GM19193 (cell line): ENCODE measurements around the gene VCL.

ENCODE experiments used
- POLR2A ChIP-seq: IDR thresholded peaks from 4 replicates; pipeline ENCODE4 v1.6.1; 2011; ENCODE audit not compliant: insufficient read depth, insufficient read length; ENCODE audit errors: extremely low read depth

Gene VCL

DNA sequence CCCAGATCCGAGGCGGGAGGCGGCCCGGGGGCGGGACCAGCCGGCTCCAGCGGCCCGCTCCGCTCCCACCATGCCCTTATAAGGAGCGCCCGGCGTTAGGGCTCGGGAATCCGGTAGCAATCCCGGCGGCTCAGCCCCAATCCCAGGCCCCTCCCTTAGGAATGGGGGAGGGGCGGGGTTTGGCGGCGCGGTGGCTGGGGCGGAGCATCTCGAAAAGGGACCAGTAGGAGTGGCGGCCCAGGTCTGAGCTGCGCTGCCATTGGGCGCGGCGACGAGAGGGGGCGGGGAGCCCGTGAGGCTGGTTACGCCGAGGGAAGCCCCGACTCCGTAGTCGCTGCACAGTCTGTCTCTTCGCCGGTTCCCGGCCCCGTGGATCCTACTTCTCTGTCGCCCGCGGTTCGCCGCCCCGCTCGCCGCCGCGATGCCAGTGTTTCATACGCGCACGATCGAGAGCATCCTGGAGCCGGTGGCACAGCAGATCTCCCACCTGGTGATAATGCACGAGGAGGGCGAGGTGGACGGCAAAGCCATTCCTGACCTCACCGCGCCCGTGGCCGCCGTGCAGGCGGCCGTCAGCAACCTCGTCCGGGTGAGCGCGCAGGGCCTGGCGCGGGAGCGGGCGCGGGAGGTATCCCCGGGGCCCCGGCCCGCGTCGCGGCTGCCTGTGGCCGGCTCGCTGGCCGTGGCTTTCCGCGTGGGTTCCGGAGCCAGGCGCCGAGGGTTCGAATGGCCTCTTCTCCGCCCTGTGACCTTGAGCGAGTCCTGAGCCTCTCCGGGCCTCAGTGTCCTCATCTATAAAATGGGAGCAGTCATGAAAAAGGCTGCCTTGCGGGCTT is at the start of gene VCL:
TSS of gene VCL (plus strand) at position 330 of the 836 bp plus-strand sequence. CDS start at position 422, 92 bp downstream.
- TF ChIP-seq POLR2A, result peak; percentile 88

DNA sequence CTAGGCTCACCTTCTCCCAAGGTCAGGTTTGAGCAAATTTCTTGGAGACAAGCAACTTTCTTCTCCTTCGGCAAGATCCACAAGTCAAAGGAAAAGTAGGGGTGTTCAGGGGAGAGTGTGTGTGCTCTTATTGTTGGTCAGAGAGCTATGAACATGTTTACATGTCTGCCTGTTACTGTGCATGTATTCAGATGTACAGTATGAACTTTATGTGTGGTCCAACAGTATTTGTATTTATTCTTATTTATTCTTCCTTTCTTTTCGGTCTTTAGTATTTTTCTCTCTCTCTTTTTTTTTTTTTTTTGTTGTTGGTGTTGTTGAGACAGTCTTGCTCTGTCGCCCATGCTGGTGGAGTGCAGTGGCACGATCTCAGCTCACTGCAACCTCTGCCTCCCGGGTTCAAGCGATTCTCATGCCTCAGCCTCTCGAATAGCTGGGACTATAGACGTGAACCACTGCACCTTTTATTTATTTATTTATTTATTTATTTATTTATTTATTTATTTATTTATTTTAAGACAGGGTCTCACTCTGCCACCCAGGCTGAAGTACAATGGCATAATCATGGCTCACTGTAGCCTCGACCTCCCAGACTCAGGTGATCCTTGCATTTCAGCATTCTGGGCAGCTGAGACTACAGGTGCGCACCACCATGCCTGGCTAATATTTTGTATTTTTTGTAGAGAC is 48.8 kb upstream of the VCL start:
- TF ChIP-seq POLR2A, result no peak

DNA sequence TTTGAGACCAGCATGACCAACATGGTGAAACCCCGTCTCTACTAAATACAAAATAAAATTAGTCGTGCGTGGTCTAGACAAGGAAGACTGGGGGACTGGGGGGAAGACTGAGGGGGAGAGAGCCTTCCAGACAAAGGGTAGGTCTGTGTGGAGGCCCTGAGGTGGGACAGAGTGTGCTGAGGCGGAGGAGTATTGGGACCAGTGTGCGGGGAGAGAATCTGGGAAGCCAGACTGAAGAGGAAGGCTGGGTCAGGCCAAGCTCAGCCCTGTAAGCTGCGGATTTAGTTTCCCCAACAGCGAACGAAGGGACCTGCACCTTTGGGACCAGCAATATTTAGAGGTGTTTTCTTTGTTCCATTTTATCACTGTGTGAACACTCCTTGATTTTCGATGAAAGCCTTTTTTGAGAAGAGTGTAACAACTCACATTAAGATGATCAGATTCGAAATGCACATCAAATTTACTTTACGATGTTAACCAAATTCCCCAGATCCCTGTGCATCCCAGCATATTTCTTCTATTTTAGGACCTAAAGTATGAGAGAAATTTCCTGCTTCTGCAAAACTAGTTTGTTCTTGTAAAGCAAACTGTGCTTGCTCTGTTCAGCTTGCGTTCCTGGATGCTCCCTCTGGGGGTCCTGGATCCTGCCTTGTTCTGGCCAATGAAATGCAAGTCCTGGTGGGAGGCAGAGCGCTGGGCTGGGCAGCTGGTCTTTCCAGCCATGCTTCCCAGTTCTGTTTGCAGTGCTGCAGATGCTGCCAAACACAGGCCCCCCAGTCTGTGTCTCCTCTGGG is 47.6 kb upstream of the VCL start:
- TF ChIP-seq POLR2A, result no peak

DNA sequence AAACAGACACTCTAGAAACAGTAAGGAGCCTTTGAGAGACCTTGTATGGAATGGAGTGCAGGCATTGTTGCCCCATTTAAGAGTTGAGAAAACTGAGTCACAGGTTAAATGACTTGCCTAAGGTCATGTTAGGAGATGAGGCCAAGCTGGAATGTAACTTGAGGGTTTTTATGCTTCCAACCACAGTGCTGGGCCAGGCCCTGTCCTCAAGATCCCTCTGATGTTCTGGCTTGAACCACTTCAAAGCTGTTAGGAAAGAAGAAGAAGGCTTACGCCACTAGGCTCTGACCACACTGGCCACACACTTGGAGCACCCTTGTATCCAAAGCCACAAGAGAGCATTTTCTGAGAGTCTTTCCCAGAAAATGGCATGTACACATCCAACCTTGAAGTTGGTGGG is 44.3 kb upstream of the VCL start:
- TF ChIP-seq POLR2A, result no peak

DNA sequence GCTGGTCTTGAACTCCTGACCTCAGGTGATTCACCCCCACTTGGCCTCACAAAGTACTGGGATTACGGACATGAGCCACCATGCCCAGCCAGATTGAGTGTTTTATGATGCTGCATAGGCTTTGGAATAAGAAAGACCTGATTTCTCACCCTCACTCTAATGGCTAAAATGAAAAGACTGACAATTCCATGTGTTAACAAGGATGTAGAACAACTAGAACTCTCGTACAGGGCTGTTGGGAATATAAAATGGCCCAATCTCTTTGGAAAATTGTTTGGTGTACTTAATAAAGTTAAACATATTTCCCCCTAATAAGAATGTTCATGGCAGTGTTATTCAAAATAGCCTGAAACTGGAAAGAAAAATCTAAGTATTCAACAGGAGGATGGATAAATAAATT is 43.2 kb upstream of the VCL start:
- TF ChIP-seq POLR2A, result no peak

DNA sequence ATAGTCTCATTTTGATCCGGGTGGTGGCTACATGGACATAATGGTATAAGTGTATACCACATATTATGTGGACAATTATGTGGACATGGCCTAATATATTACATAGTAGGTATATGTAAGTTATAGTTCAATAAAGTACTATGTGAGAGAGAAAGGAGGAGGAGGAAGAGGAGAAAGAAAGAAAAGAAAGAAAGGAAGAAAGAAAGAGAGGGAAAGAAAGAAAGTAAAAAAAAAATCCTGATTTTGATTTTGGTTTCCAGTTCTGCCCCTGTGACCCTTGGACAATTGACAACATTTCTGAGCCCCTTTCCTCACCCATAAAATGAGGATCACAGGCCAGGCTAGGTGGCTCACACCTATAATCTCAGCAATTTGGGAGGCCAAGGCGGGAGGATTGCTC is 42.2 kb upstream of the VCL start:
- no peak for TF ChIP-seq POLR2A

DNA sequence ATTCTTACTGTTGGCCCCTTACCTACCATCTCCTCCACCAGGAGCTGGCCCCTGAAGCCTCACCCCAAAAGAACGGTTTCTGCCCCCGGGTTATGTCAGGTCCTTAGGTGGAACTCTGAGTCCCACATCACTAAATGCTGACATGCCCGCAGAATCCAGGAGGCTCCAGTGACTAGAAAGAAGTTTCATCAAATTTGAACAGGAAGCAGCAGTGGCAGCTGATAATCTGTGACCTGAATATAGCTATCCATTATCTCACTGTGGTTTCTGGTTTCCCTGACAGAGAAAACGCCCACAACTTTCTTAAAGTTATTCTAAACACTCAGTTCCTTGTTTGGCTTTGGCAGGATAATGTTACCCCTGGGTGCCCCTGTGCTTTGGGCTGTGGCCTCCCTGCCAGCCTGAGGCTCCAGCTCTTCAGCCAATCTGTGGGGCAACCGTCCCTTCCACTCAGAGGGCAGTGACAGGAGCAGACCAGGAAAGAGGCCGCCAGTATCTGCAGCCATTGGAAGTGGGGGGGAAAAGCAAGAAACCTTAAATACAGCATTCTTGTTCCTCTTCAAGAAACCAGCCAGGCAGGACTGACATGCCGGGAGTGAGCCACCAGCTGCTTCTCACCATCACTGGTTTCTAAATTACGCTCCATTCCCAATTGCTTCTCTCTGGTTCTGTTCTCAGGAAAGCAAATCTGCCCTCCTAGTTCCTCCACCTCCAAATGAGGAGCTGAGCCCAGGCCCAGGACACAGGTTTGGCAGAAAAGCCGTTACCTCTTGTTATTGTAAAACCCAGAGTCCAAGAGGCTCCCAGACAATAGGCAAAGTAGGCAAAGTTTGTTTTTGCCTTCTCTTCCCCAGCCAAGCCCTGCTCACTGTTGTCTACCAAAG is 41.2 kb upstream of the VCL start:
- no peak for TF ChIP-seq POLR2A

DNA sequence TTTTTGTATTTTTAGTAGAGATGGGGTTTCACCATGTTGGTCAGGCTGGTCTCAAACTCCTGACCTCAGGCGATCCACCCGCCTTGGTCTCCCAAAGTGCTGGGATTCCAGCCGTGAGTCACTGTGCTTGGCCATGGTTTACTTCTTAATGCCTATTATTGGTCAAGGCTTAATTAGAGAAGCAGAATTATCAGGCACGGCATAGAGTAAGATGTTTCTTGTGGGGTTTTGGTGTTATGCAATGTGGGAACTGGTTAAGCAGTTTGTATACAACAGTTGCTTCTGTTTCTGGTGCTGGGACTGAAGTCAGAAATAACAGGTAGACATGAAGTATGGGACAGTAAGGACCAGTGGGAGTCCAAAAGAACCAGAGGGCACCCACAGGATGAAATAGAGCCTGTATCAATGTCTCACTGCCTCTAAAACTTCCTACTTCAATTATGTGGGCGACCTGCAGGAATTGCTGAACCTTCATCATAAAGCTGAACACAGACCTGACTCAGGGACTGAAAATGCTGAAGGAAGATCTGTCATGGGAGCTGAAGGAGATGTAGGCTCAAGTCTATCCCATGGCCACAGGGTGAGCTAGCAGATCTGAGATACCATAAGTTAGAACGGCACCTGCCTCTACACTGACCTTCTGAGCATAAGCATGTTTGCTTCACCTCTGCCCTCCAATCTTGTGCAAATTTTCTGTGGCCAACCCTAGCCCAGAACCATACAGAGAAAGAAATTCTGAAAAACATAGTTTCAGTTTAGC is 38.3 kb upstream of the VCL start:
- no peak for TF ChIP-seq POLR2A

DNA sequence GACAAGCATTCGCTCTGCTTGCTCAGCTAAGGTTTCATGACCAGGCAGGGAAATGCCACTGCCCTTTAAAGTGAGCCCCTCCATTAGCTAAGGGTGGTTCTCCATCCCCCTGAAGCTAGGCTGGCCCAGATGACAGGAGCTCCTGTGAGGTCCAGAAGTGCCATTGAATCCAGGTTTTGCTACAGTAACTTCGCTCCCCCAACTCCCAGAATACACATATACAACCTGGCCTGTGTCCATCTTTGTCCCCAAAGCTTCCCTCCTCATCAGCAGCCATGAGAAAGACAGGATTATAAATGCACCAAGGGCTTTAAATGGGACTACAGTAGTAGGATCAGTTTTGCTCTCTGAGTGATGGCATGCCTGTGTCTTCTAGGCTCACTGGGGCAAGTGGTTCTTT is 35.5 kb upstream of the VCL start:
- TF ChIP-seq POLR2A, result no peak

DNA sequence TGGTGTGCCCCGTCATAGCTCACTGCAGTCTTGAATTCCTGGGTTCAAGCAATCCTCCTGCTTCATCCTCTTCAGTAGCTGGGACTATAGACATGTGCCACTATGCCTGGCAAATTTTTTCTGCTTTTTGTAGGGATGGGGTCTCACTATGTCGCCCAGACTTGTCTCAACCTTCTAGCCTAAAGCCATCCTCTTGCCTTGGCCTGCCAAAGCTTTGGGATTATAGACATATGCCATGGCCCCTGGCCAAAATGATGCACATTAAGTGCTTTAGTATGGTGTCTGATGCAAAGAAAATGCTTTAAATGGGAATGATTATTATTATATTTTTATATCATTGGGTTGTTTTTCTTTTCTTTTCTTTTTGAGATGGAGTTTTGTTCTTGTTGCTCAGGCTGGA is 33.2 kb upstream of the VCL start:
- TF ChIP-seq POLR2A, result no peak

DNA sequence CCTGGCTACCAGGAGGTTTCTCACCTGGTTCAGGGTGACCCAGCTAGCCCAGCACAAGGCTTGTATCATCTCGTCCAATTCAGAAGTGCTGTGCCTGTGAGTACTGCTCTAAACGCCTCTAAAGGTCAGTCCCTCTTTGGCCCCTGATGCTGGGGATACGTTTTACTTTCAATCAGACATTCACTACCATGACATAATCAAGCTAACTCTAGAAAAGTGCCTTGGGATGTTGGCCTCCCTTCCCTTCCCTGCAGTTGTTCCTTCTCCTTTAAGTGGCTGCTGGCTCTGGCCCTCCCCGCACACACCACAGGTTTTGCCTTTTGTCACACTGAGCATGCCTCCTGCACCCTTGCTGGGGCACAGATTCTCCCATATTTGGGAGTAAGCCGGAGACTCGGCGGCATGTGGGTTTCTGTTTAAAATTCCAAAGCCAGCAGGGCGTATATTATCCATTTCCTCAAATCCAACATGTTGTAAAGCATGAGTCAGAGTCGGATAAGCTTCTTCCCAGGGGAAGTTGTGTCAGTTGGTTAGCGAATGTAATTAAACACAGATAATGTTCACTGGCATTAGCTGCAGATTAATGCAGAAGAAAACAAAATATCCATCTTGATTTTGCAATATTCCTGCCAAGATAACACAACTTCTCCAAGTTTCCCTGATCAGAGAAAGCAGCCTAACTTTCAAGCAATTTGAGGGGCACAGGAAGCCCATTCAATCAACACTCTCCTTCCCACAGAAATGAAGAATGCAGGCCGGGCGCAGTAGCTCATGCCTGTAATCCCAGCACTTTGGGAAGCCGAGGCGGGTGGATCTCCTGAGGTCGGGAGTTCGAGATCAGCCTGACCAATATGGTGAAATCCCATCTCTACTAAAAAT is 31.8 kb upstream of the VCL start:
- no peak for TF ChIP-seq POLR2A

DNA sequence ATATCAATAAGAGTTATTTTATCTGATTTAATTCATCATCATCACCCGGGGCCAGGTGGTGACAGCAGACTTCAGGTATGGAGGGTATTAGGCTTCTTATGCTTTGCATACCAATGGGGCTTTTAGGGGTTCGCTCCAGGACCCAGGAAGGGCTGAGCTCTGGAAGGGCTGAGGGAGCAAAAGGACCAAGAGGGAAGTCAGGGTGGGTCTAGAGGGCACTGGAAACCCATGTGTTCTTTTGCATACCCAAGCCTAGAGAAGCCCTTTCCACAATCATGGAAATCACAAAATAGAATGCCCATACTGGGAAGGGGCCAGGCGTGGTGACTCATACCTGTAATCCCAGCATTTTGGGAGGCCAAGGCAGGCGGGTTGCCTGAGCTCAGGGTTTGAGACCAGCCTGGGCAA is 30.9 kb upstream of the VCL start:
- TF ChIP-seq POLR2A, result no peak

DNA sequence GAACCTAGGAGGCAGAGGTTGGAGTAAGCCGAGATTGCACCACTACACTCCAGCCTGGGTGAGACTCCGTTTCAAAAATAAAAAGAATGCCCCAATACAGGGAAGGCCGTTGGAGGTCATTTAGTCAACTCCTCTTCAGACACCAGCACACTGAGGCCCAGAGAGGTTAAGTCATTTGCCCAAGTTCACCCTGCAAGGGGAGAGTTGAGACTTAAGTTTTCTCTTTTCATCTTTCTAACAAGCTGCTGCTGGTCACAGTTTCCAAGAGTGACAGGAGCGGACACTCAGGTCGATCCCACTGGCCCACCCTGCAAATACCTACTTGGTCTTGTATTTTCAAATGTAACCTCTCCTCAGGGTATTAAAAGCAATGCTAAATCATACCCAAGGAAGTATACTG is 30.4 kb upstream of the VCL start:
- no peak for TF ChIP-seq POLR2A
